HepG2 (cell line): ENCODE results near the gene TAS2R30. TPM values are rescaled to one million over a fixed set of nuclear protein-coding genes. Genes with fewer than 3 reads are reported as not detected.

ENCODE experiments used
- ATAC-seq: fragments of 200-7000 bp; cut with Tn5 transposase; 3 replicates; pipeline ENCODE4 v1.9.1; 2020; ENCODE audit warnings: mild to moderate bottlenecking, moderate library complexity
- BruUV-seq: library from RNA; stranded (reverse); fragments of 400-500 nt; replicated peaks from 2 replicates; lab custom pipeline; 2021; lab: Mats Ljungman, UMichigan
- CTCF ChIA-PET: fragments of 300-600 bp; formaldehyde crosslinking; extraction: SDS; loops from one replicate; lab custom pipeline; 2021; ENCODE audit warnings: low total read pairs, inconsistent platforms, low intra/inter-chr PET ratio; lab: Yijun Ruan, JAX
- POLR2A ChIA-PET: fragments of 350-600 bp; sonication (Branson Sonifier 250); formaldehyde crosslinking; loops from one replicate; lab custom pipeline; 2020; ENCODE audit warnings: antibody characterized with exemption, inconsistent platforms; lab: Yijun Ruan, JAX
- DNase-seq: peaks from one replicate; pipeline ENCODE4 v3.0.0-alpha.2; 2015; ENCODE audit warnings: low spot score
- FAIRE-seq: peaks from 3 replicates; lab custom pipeline; 2011; peaks lifted over from hg19 to GRCh38; lab: Jason Lieb, UNC
- H2AFZ ChIP-seq: one replicate; pipeline ENCODE4 v1.6.1; 2011; ENCODE audit warnings: low read length, inconsistent platforms
- H3K27ac ChIP-seq: fragments of 300-600 bp; 3 replicates; pipeline ENCODE4 v1.8.0; 2011; ENCODE audit warnings: mixed run types, mild to moderate bottlenecking, mixed read lengths, low read length, inconsistent platforms; ENCODE audit not compliant: insufficient read depth; ENCODE audit errors: extremely low read length
- H3K27me3 ChIP-seq, 2 experiments: fragments of 200-600 bp in 1 of 2; 2 replicates in 1 of 2; 3 replicates in 1 of 2; pipeline versions ENCODE4 v1.6.0 to v1.8.0; 2011; ENCODE audit warnings: low read length in 2 of 2, mild to moderate bottlenecking in 2 of 2, moderate library complexity in 2 of 2, inconsistent platforms in 1 of 2; ENCODE audit not compliant: insufficient read depth in 2 of 2, control insufficient read depth in 1 of 2
- H3K36me3 ChIP-seq, 2 experiments: fragments of 200-600 bp in 1 of 2; replicated peaks in 1 of 2; 2 replicates in 1 of 2; 3 replicates in 1 of 2; pipeline versions ENCODE4 v1.5.1 to v1.8.0; 2011; ENCODE audit warnings: low read length in 2 of 2, inconsistent platforms in 1 of 2; ENCODE audit not compliant: insufficient read depth in 2 of 2, control insufficient read depth in 1 of 2
- H3K4me1 ChIP-seq: 2 replicates; pipeline ENCODE4 v1.5.1; 2012; ENCODE audit warnings: low read length, inconsistent platforms; ENCODE audit not compliant: insufficient read depth
- H3K4me2 ChIP-seq: 2 replicates; pipeline ENCODE4 v1.6.0; 2011; ENCODE audit warnings: low read depth, low read length, inconsistent platforms
- H3K4me3 ChIP-seq, 3 experiments: fragments of 200-600 bp in 1 of 3; sonication (generic), shearing (Covaris generic) in 1 of 3; replicated peaks in 1 of 3; 2 replicates each; pipeline ENCODE4 v1.5.1; 2011 to 2016; ENCODE audit warnings: low read length in 3 of 3, inconsistent platforms in 2 of 3, low read depth in 2 of 3, mild to moderate bottlenecking in 2 of 3, control low read depth in 1 of 3, mixed read lengths in 1 of 3; ENCODE audit not compliant: insufficient read depth in 1 of 3
- H3K79me2 ChIP-seq: one replicate; pipeline ENCODE4 v1.6.1; 2011; ENCODE audit warnings: low read length, inconsistent platforms; ENCODE audit not compliant: insufficient read depth
- H3K9ac ChIP-seq: 2 replicates; pipeline ENCODE4 v1.6.0; 2011; ENCODE audit warnings: mild to moderate bottlenecking, low read depth, low read length, inconsistent platforms; ENCODE audit not compliant: insufficient read depth
- H3K9me3 ChIP-seq: 2 replicates; pipeline ENCODE4 v1.5.1; 2012; ENCODE audit warnings: mild to moderate bottlenecking, low read length
- H4K20me1 ChIP-seq: 2 replicates; pipeline ENCODE4 v1.6.0; 2011; ENCODE audit warnings: inconsistent platforms, mild to moderate bottlenecking, low read length, moderate library complexity; ENCODE audit not compliant: insufficient read depth
- ARNT ChIP-seq: fragments of 450-650 bp; IDR thresholded peaks from 2 replicates; pipeline ENCODE4 v1.6.1; 2017
- ATF7-NPFF ChIP-seq: sonication (generic); formaldehyde crosslinking; IDR thresholded peaks from 2 replicates; pipeline ENCODE4 v1.8.1; 2023; ENCODE audit warnings: mild to moderate bottlenecking, low read depth, missing genetic modification reagents, moderate library complexity
- GFI1 ChIP-seq: sonication (generic); formaldehyde crosslinking; IDR thresholded peaks from 2 replicates; pipeline ENCODE4 v1.5.0; 2020; ENCODE audit warnings: missing genetic modification reagents, mild to moderate bottlenecking, borderline replicate concordance
- KAT7 ChIP-seq: IDR thresholded peaks from 2 replicates; pipeline ENCODE4 v1.6.1; 2018; ENCODE audit warnings: borderline replicate concordance, missing compliant biosample characterization
- POLR2AphosphoS5 ChIP-seq: IDR thresholded peaks from 2 replicates; pipeline ENCODE4 v1.6.1; 2012; ENCODE audit warnings: low read depth, low read length
- ZMYM2 ChIP-seq: sonication (generic); formaldehyde crosslinking; IDR thresholded peaks from 2 replicates; pipeline ENCODE4 v1.8.0; 2022; ENCODE audit warnings: mild to moderate bottlenecking, missing genetic modification reagents
- ZNF263 ChIP-seq: sonication (generic); formaldehyde crosslinking; IDR thresholded peaks from 2 replicates; pipeline ENCODE4 v1.4.0; 2020; ENCODE audit warnings: missing genetic modification reagents
- ZNF468 ChIP-seq: sonication (generic); formaldehyde crosslinking; IDR thresholded peaks from 2 replicates; pipeline ENCODE4 v1.8.0; 2022; ENCODE audit warnings: mild to moderate bottlenecking, moderate library complexity, missing genetic modification reagents
- ZNF552 ChIP-seq: sonication (generic); formaldehyde crosslinking; IDR thresholded peaks from 2 replicates; pipeline ENCODE4 v1.9.0; 2022; ENCODE audit warnings: missing genetic modification reagents, mild to moderate bottlenecking, borderline replicate concordance
- ZNF598 ChIP-seq: sonication (generic); formaldehyde crosslinking; IDR thresholded peaks from 2 replicates; pipeline ENCODE4 v1.5.1; 2020; ENCODE audit warnings: mild to moderate bottlenecking, missing genetic modification reagents, borderline replicate concordance
- ZNF614 ChIP-seq: IDR thresholded peaks from 2 replicates; pipeline ENCODE4 v1.6.1; 2018; ENCODE audit warnings: missing biosample characterization, missing genetic modification reagents, inconsistent platforms, borderline replicate concordance
- ZNF672 ChIP-seq: sonication (generic); formaldehyde crosslinking; IDR thresholded peaks from 2 replicates; pipeline ENCODE4 v1.8.1; 2022; ENCODE audit warnings: missing genetic modification reagents
- ZNF780A ChIP-seq: sonication (generic); formaldehyde crosslinking; IDR thresholded peaks from 2 replicates; pipeline ENCODE4 v1.8.0; 2022; ENCODE audit warnings: mild to moderate bottlenecking, missing genetic modification reagents, moderate library complexity
- ZNF781 ChIP-seq: sonication (generic); formaldehyde crosslinking; IDR thresholded peaks from 2 replicates; pipeline ENCODE4 v1.5.1; 2020; ENCODE audit warnings: borderline replicate concordance, mild to moderate bottlenecking, missing genetic modification reagents; ENCODE audit errors: not compliant biosample characterization
- WGBS: methylation state at CpG from one replicate; pipeline ENCODE4 v1.1.6; 2017; ENCODE audit warnings: low lambda C conversion rate; 5-methylcytosine and 5-hydroxymethylcytosine counted together
- in situ Hi-C: cut with HindIII; loops from 2 replicates; pipeline ENCODE4 v1.10.0; 2017; ENCODE audit warnings: low pct_unique_long_range_greater_than_20kb; ENCODE audit not compliant: extremely low pct_ligation_motif_present
- intact Hi-C: fragments of 100-400 bp; cut with micrococcal nuclease; formaldehyde crosslinking; loops from one replicate; pipeline ENCODE4 v1.10.0; 2022; ENCODE audit not compliant: unreplicated experiment
- polyA plus RNA-seq, 8 experiments: library from polyadenylated mRNA; depleted of rRNA in 3 of 8; stranded (reverse) in 7 of 8; unstranded in 1 of 8; fragments of >200 nt; fragmentation: Illumina TruSeq in 4 of 8; extraction: Trizol in 4 of 8; gene quantifications; 2 replicates each; pipeline versions ENCODE4 v1.2.1 to v1.2.3, GENCODE V29; 2011 to 2016; ENCODE audit warnings: low read depth in 4 of 8, missing spikeins in 1 of 8, mixed read lengths in 1 of 8; ENCODE audit not compliant: insufficient read depth in 1 of 8
- total RNA-seq, 5 experiments: library from RNA; depleted of rRNA; stranded (reverse); fragments of >200 nt; fragmentation: Illumina TruSeq; extraction: Trizol; gene quantifications; 2 replicates each; pipeline ENCODE4 v1.2.3, GENCODE V29; 2016; ENCODE audit warnings: low read depth in 1 of 5
- TF ChIP-seq, protein P1 (sequence below): sonication (generic); formaldehyde crosslinking; IDR thresholded peaks from 2 replicates; pipeline ENCODE4 v1.4.0; 2020; ENCODE audit warnings: missing genetic modification reagents, low read depth, mild to moderate bottlenecking, borderline replicate concordance
- TF ChIP-seq, protein P2 (sequence below): IDR thresholded peaks from 2 replicates; pipeline ENCODE4 v1.6.1; 2012; ENCODE audit warnings: low read length, improper control_type of control experiment
- TF ChIP-seq, protein P3 (sequence below): sonication (generic); formaldehyde crosslinking; IDR thresholded peaks from 2 replicates; pipeline ENCODE4 v1.5.1; 2020; ENCODE audit warnings: missing genetic modification reagents, mild to moderate bottlenecking, borderline replicate concordance

TAS2R30 gene
- total and polyA plus RNA-seq, 2 of the 13 experiments (the other 11 are each of a cell fraction or from before 2014, with no cell fraction given), result 0.42 to 5.2 TPM

DNA sequence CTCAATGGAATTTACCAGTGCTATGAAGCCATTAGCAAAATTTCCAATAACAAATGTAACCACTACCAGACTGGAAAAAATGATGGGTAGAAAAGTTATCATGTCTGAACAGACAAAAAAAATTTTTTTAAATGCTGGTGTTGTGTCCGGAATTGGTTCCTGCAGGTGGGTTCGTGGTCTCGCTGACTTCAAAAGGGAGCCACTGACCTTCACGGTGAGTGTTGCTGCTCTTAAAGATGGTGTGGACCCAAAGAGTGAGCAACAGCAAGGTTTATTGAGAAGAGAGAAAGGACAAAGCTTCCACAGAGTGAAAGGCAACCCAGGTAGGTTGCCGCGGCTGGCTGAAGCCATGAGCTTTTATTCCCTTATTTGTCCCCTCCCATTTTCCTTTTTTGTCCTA, 42.3 kb downstream of the TAS2R30 start, which contains the start of gene TAS2R43:
Gene TAS2R43, minus strand, starts transcription at position 186 of the 400 bp plus-strand sequence. Its CDS starts 84 bp downstream, at position 102.
- H3K9ac ChIP-seq, result no peak within 1 kb of the TSS
- intact Hi-C loops, result no loop called here
- H3K4me3 ChIP-seq, result no peak within 1 kb of the TSS
- no peaks in the 10 kb centered on the region for H3K4me1 ChIP-seq
- no TSS peak for BruUV-seq
- H3K27ac ChIP-seq, result no peak within 1 kb of the TSS
- TF ChIP-seq ARNT, result no peak
- no peak for TF ChIP-seq ZNF780A (CRISPR knock-in tag)
- TF ChIP-seq ZMYM2 (CRISPR knock-in tag), result no peak
- no peak for TF ChIP-seq ZNF263 (CRISPR knock-in tag)
- TF ChIP-seq ZNF468 (CRISPR knock-in tag), result no peak
- TF ChIP-seq, protein P1, sequence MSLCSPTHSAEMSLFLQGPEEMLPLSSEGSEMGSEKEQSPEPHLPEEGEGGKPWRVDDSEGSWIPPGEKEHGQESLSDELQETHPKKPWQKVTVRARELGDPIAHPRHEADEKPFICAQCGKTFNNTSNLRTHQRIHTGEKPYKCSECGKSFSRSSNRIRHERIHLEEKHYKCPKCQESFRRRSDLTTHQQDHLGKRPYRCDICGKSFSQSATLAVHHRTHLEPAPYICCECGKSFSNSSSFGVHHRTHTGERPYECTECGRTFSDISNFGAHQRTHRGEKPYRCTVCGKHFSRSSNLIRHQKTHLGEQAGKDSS, result no peak
- no peak for TF ChIP-seq ATF7-NPFF (CRISPR knock-in tag)
- no peak for TF ChIP-seq ZNF598 (CRISPR knock-in tag)
- TF ChIP-seq GFI1 (CRISPR knock-in tag), result no peak
- TF ChIP-seq KAT7 (CRISPR knock-in tag), result no peak
- TF ChIP-seq ZNF614, result no peak
- TF ChIP-seq POLR2AphosphoS5, result no peak
- no peak for TF ChIP-seq ZNF672 (CRISPR knock-in tag)
- TF ChIP-seq, protein P2, sequence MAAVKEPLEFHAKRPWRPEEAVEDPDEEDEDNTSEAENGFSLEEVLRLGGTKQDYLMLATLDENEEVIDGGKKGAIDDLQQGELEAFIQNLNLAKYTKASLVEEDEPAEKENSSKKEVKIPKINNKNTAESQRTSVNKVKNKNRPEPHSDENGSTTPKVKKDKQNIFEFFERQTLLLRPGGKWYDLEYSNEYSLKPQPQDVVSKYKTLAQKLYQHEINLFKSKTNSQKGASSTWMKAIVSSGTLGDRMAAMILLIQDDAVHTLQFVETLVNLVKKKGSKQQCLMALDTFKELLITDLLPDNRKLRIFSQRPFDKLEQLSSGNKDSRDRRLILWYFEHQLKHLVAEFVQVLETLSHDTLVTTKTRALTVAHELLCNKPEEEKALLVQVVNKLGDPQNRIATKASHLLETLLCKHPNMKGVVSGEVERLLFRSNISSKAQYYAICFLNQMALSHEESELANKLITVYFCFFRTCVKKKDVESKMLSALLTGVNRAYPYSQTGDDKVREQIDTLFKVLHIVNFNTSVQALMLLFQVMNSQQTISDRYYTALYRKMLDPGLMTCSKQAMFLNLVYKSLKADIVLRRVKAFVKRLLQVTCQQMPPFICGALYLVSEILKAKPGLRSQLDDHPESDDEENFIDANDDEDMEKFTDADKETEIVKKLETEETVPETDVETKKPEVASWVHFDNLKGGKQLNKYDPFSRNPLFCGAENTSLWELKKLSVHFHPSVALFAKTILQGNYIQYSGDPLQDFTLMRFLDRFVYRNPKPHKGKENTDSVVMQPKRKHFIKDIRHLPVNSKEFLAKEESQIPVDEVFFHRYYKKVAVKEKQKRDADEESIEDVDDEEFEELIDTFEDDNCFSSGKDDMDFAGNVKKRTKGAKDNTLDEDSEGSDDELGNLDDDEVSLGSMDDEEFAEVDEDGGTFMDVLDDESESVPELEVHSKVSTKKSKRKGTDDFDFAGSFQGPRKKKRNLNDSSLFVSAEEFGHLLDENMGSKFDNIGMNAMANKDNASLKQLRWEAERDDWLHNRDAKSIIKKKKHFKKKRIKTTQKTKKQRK, result no peak
- TF ChIP-seq, protein P3, sequence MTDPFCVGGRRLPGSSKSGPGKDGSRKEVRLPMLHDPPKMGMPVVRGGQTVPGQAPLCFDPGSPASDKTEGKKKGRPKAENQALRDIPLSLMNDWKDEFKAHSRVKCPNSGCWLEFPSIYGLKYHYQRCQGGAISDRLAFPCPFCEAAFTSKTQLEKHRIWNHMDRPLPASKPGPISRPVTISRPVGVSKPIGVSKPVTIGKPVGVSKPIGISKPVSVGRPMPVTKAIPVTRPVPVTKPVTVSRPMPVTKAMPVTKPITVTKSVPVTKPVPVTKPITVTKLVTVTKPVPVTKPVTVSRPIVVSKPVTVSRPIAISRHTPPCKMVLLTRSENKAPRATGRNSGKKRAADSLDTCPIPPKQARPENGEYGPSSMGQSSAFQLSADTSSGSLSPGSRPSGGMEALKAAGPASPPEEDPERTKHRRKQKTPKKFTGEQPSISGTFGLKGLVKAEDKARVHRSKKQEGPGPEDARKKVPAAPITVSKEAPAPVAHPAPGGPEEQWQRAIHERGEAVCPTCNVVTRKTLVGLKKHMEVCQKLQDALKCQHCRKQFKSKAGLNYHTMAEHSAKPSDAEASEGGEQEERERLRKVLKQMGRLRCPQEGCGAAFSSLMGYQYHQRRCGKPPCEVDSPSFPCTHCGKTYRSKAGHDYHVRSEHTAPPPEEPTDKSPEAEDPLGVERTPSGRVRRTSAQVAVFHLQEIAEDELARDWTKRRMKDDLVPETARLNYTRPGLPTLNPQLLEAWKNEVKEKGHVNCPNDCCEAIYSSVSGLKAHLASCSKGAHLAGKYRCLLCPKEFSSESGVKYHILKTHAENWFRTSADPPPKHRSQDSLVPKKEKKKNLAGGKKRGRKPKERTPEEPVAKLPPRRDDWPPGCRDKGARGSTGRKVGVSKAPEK (CRISPR knock-in tag), result no peak
- no peak for TF ChIP-seq ZNF552 (CRISPR knock-in tag)
- TF ChIP-seq ZNF781 (CRISPR knock-in tag), result no peak
- FAIRE-seq (no peak), ATAC-seq (no peak), DNase-seq (no peak)
- ChIA-PET CTCF (no interaction called here), POLR2A (no interaction called here)
- no peak within 1 kb of the TSS for H3K4me2 ChIP-seq
- H3K27me3 ChIP-seq, result no peaks in the 10 kb centered on the region
- H4K20me1 ChIP-seq, result no peaks in the 10 kb centered on the region
- no peaks in the 10 kb centered on the region for H3K36me3 ChIP-seq
- no peaks in the 10 kb centered on the region for H3K9me3 ChIP-seq
- 91% methylated on average over 6 of the region's 6 CpGs for WGBS
- in situ Hi-C loops, result loop anchor here (10.0 kb wide), 1 partner anchor 57 kb away; the partner anchor contains the start of gene TAS2R31
- no peaks in the 10 kb centered on the region for H3K79me2 ChIP-seq
- H2AFZ ChIP-seq, result no peak within 1 kb of the TSS
